Gastroesophageal sphincter (tissue), 4 donors: ENCODE measurements around the gene RPS6KB2. TPM values are rescaled to one million over a fixed set of nuclear protein-coding genes. Genes with fewer than 3 reads are reported as not detected.
"Not testable (repeated sequence)": the region's sequence is repeated elsewhere in the genome, so short reads cannot be mapped to it uniquely, and the experiment has no call there.

Source experiments
- ATAC-seq: fragments of 150-250 bp; one replicate; pipeline ENCODE4 v1.9.1; 2016; ENCODE audit warnings: mild to moderate bottlenecking, moderate library complexity
- H3K27ac ChIP-seq, 4 donors: fragments of 200-600 bp; sonication (generic) in 3 of 4; 1 replicate in 3 of 4; 2 replicates in 1 of 4; pipeline ENCODE4 v1.5.1; 2016 to 2019
- H3K27me3 ChIP-seq: fragments of 200-600 bp; sonication (generic); one replicate; pipeline ENCODE4 v1.5.1; 2019
- H3K36me3 ChIP-seq, 2 donors: fragments of 200-600 bp; sonication (generic); one replicate each; pipeline ENCODE4 v1.5.1; 2019; ENCODE audit warnings: control low read depth in 1 of 2
- H3K4me1 ChIP-seq, 3 donors: fragments of 200-600 bp; sonication (generic); 1 replicate in 2 of 3; 2 replicates in 1 of 3; pipeline ENCODE4 v1.5.1; 2016 to 2019; ENCODE audit warnings: control low read depth in 2 of 3
- H3K4me3 ChIP-seq, 2 donors: fragments of 200-600 bp; sonication (generic); one replicate each; pipeline ENCODE4 v1.5.1; 2019; ENCODE audit warnings: mild to moderate bottlenecking in 1 of 2, moderate library complexity in 1 of 2
- H3K9me3 ChIP-seq, 3 donors: fragments of 200-600 bp; sonication (generic); one replicate each; pipeline ENCODE4 v1.5.1; 2017 to 2019; ENCODE audit warnings: control low read depth in 2 of 3
- EP300 ChIP-seq: sonication (generic); formaldehyde crosslinking; IDR thresholded peaks from one replicate; pipeline ENCODE4 v1.6.1; 2017; ENCODE audit warnings: antibody characterized with exemption, mild to moderate bottlenecking
- POLR2A ChIP-seq, 2 donors: fragments of 450-650 bp; IDR thresholded peaks; one replicate each; pipeline ENCODE4 v1.6.1; 2017; ENCODE audit warnings: antibody characterized with exemption in 2 of 2, mild to moderate bottlenecking in 2 of 2, moderate library complexity in 1 of 2
- POLR2AphosphoS5 ChIP-seq: sonication (generic); formaldehyde crosslinking; IDR thresholded peaks from one replicate; pipeline ENCODE4 v1.6.1; 2017; ENCODE audit warnings: antibody characterized with exemption
- WGBS, 2 donors: methylation state at CpG; one replicate each; pipeline ENCODE4 v1.1.5; 2018; ENCODE audit warnings: low coverage in 1 of 2; 5-methylcytosine and 5-hydroxymethylcytosine counted together
- total RNA-seq, 4 donors: library from RNA; depleted of rRNA; stranded (reverse); fragments of >200 nt; gene quantifications; one replicate each; pipeline ENCODE4 v1.1.0, GENCODE V29; 2016
- TF ChIP-seq, protein P1 (sequence below), 4 experiments: fragments of 200-600 bp in 2 of 4; fragments of 450-650 bp in 2 of 4; sonication (generic) in 1 of 4; IDR thresholded peaks; one replicate each; pipeline ENCODE4 v1.5.1; 2017 to 2019; ENCODE audit warnings: antibody characterized with exemption in 4 of 4, mild to moderate bottlenecking in 2 of 4, moderate library complexity in 2 of 4

The RPS6KB2 gene
- total RNA-seq, 4 donors from 2014 or later: 35.8 to 49.7 (median 45.6) TPM

- peak; percentile 63 for ATAC-seq
- H3K4me3 ChIP-seq: peak overlapping the region; percentile 44 to 61
- peaks cover 0 to 55% (median 19%) of the 10 kb centered on the region in 3 donors for H3K4me1 ChIP-seq
- peak overlapping the region; percentile 68 to 95 (median 91) for H3K27ac ChIP-seq
- peaks cover 0 to 4% of the 10 kb centered on the region in 2 donors for H3K36me3 ChIP-seq
- H3K27me3 ChIP-seq: no peaks in the 10 kb centered on the region
- H3K9me3 ChIP-seq: no peaks in the 10 kb centered on the region
- TF ChIP-seq, protein P1, sequence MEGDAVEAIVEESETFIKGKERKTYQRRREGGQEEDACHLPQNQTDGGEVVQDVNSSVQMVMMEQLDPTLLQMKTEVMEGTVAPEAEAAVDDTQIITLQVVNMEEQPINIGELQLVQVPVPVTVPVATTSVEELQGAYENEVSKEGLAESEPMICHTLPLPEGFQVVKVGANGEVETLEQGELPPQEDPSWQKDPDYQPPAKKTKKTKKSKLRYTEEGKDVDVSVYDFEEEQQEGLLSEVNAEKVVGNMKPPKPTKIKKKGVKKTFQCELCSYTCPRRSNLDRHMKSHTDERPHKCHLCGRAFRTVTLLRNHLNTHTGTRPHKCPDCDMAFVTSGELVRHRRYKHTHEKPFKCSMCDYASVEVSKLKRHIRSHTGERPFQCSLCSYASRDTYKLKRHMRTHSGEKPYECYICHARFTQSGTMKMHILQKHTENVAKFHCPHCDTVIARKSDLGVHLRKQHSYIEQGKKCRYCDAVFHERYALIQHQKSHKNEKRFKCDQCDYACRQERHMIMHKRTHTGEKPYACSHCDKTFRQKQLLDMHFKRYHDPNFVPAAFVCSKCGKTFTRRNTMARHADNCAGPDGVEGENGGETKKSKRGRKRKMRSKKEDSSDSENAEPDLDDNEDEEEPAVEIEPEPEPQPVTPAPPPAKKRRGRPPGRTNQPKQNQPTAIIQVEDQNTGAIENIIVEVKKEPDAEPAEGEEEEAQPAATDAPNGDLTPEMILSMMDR (IDR thresholded peaks at IDR 0.05): peak in 1 of 4 experiments; percentile 13
- no peak for TF ChIP-seq EP300
- WGBS, 2 donors: 0% methylated on average over 5 of the region's 56 CpGs; no CpG with 5 or more reads in 1 of the 2 donors
These were observed 36.3 kb downstream of the RPS6KB2 start for GRCh38 chr11:67464411-67465188.

DNA sequence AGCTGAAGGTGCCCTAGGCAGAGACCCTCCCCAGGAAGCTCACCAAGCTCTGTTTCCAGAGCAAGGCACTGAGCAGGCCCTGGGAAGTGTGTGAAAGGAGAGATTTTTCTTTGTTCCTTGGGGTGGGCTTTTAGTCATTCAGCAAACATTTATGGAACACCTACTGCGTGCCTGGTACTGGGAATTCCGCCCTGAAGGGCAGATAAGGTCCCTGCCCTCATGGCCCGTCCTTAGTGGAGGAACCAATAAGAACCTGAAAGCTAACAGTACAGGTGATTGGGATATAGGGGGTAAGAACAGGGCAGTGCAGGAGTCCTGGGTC is 36.9 kb downstream of the RPS6KB2 start:
- no peaks in the 10 kb centered on the region for H3K27me3 ChIP-seq
- peak overlapping the region; percentile 44 to 61 for H3K4me3 ChIP-seq
- no peaks in the 10 kb centered on the region for H3K9me3 ChIP-seq
- peak overlapping the region; percentile 68 to 95 (median 91) for H3K27ac ChIP-seq
- no peak for ATAC-seq
- WGBS, 2 donors: 40 to 58% methylated on average over 1 to 3 of the region's 3 CpGs
- peaks cover 0 to 60% (median 23%) of the 10 kb centered on the region in 3 donors for H3K4me1 ChIP-seq
- TF ChIP-seq EP300 (no peak), POLR2AphosphoS5 (no peak), POLR2A (IDR thresholded peaks at IDR 0.05) (no peak)
- TF ChIP-seq, protein P1 (IDR thresholded peaks at IDR 0.05): no peak
- peaks cover 0 to 4% of the 10 kb centered on the region in 2 donors for H3K36me3 ChIP-seq

- 49% methylated on average over 2 of the region's 2 CpGs; no CpG with 5 or more reads in 1 of the 2 donors for WGBS, 2 donors
- not testable (repeated sequence) for ATAC-seq, H3K9me3 ChIP-seq, H3K36me3 ChIP-seq, H3K27me3 ChIP-seq
- peak overlapping the region in 1 of 2 donors; percentile 61 for H3K4me3 ChIP-seq
- peaks cover 0 to 60% (median 23%) of the 10 kb centered on the region in 3 donors for H3K4me1 ChIP-seq
- H3K27ac ChIP-seq: peak overlapping the region in 3 of 4 donors; percentile 90 to 95 (median 92)
These were observed 37.2 kb downstream of the RPS6KB2 start for GRCh38 chr11:67465530-67465929.

DNA sequence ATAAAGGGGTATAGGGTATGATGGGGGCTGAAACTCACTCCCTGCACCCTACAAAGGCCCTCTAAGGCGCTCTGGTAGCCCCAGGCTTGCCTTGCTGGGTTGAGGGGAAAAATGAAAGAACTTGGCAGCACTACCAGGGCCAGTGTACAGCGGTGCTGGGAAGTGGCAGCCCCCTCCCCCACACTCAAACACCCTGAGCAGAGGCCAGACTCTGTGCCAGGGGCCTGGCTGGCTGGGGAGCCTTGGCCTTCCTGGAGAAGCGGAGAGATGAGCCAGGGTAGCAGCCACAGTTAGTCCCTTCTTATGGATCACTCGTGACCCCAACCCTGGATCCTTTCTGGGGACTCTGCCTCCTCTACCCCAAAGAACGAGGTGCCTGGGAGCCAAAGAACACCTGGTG is 38.1 kb downstream of the RPS6KB2 start:
- WGBS, 2 donors: 33 to 69% methylated on average over 1 to 3 of the region's 5 CpGs
- Histone ChIP-seq H3K27me3 (no peaks in the 10 kb centered on the region), H3K36me3 (peaks cover 0 to 4% of the 10 kb centered on the region in 2 donors), H3K27ac (peak overlapping the region in 2 of 4 donors; percentile 90 to 92), H3K4me1 (peaks cover 0 to 60% (median 23%) of the 10 kb centered on the region in 3 donors), H3K9me3 (no peaks in the 10 kb centered on the region), H3K4me3 (no peak overlapping the region)
- no peak for TF ChIP-seq POLR2A (IDR thresholded peaks at IDR 0.05)
- TF ChIP-seq, protein P1 (IDR thresholded peaks at IDR 0.05): no peak
- ATAC-seq: no peak

- 33 to 80% methylated on average over 1 to 2 of the region's 11 CpGs for WGBS, 2 donors
- no peak for ATAC-seq
- no peak for TF ChIP-seq POLR2A (IDR thresholded peaks at IDR 0.05)
- TF ChIP-seq POLR2AphosphoS5: no peak
- no peak for TF ChIP-seq EP300
- TF ChIP-seq, protein P1 (IDR thresholded peaks at IDR 0.05): no peak
- Histone ChIP-seq H3K36me3 (peaks cover 0 to 4% of the 10 kb centered on the region in 2 donors), H3K27ac (peak overlapping the region in 3 of 4 donors; percentile 88 to 92 (median 90)), H3K27me3 (no peaks in the 10 kb centered on the region), H3K4me3 (no peak overlapping the region), H3K4me1 (peaks cover 0 to 60% (median 23%) of the 10 kb centered on the region in 3 donors), H3K9me3 (no peaks in the 10 kb centered on the region)
These were observed 38.9 kb downstream of the RPS6KB2 start for GRCh38 chr11:67466962-67467771.
